ENCODE results near the gene ST6GALNAC4. TPM values are rescaled to one million over a fixed set of nuclear protein-coding genes. Genes with fewer than 3 reads are reported as not detected.
"Not testable (repeated sequence)": the region's sequence is repeated elsewhere in the genome, so short reads cannot be mapped to it uniquely, and the experiment has no call there.

The ST6GALNAC4 gene
- polyA plus RNA-seq, 5 donors, result 16.4 to 40.5 (median 25.1) TPM

- DNase-seq, result no peak
Observed at GRCh38 chr9:127872369-127873222, 44.2 kb downstream of the ST6GALNAC4 start.

GRCh38 chr9:127871531-127871930 lies 45.3 kb downstream of the ST6GALNAC4 start:
- DNase-seq, result no peak

GRCh38 chr9:127870887-127871286 lies 46.0 kb downstream of the ST6GALNAC4 start:
- DNase-seq, result no peak

DNA sequence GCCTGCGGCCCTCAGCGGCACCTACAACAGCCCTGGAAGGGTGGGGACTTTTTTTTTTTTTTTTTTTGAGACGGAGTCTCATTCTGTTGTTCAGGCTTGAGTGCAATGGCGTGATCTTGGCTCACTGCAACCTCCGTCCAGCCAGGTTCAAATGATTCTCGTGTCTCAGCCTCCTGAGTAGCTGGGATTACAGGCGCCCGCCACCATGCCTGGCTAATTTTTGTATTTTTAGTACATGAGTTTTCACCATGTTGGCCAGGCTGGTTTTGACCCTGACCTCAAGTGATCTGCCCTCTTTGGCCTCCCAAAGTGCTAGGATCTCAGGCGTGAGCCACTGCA lies 46.7 kb downstream of the ST6GALNAC4 start:
- DNase-seq, result not testable (repeated sequence)

- peak; percentile 67 to 74 for DNase-seq
Observed at GRCh38 chr9:127869310-127870152, 47.3 kb downstream of the ST6GALNAC4 start.

- DNase-seq, result no peak
Observed at GRCh38 chr9:127868278-127868902, 48.5 kb downstream of the ST6GALNAC4 start.

DNA sequence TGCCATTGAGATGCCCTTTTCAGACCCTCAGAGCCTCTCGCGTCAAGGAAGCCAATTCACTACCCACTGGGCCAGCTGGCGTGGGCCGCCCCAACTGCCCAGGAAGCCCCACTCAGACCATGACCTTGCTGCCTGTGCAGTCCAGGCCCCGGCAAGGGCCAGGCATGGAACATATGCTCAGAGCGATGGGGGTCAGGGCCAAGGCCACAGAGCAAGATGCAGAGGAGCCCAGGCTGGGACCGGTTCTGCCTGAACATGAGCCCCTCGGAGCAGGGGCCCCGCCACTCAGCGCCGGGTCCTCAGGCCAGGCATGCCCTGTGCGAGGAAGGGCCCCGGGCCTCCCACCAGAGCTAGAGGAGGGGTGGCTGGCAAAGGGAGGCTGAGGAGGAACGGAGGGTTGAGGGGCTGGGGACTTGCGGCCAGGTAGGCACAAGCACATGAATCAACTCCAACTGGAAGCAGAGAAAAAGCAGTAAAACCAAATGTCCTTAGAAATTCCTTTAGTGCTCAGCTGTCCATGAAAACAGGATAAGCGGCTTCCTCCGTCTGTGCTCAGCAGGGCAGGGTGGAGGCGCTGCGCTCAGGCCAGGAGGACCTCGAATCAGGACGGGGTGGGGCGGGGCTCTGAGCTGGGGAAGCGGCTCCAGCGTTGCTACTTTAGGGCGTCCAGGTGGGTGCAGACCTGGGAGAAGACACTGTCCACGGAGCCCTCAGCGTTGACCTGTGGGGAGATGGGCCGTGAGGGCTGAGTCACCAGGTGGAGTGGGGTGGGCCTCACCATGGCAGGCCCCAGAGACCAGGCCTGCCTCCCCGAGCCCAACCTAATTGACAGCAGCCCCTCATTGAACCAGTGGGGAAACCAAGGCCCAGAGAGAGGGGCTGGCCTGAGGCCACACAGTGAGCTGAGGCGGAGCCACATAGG lies 49.2 kb downstream of the ST6GALNAC4 start:
- DNase-seq, result no peak

- no peak for DNase-seq
Observed at GRCh38 chr9:127866535-127866934, 50.3 kb downstream of the ST6GALNAC4 start.

DNA sequence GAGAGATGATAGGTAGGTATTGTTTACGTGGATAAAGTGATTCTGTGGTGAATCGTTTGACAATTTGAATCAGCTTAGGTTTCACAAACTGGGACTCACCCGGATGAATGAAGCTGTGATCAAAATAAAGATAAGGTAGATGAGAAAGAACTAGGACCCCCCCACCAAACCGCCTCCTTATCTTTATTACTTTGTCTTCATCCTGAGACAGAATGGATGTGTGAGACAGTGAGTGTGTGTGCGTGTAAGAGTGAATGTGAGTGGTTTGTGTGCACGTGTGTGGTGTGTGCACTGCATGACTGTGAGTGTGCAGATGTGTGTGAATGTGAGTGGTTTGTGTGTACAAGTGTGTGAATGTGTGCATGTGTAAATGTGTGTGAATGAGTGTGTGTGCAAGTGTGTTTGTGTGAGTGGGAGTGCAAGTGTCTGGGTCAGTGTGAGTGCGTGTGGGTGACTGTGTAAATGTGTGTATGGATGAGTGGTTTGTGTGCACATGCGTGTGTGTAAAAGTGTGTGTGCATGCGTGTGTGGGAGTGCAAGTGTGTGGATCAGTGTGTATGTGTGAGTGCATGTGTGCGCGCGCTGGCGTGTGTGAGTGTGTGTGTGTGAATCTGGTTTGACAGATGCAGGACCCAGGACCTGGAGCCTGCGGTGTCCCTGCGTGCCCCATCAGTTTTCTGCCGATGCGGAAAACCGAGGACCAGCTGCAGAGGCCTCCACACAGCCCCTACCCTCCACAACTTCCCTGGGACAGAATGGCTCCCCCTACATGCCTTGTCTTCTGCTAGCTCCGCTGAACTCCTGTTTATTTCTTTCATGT lies 51.0 kb downstream of the ST6GALNAC4 start:
- no peak for DNase-seq

DNA sequence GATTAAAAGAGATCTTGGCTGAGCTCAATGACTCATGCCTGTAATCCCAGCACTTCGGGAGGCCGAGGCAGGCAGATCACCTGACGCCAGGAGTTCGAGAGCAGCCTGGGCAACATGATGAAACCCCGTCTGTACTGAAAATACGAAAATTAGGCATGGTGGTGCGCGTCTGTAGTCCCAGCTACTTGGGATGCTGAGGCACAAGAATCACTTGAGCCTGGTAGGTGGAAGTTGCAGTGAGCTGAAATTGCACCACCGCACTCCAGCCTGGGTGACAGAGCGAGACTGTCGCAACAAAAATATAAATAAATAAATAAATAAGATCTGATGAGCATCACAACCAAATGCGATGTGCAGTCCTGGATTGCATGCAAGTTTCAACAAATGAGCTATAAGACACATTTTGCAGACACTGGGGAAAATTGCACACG lies 53.6 kb downstream of the ST6GALNAC4 start:
- no peak for DNase-seq

DNA sequence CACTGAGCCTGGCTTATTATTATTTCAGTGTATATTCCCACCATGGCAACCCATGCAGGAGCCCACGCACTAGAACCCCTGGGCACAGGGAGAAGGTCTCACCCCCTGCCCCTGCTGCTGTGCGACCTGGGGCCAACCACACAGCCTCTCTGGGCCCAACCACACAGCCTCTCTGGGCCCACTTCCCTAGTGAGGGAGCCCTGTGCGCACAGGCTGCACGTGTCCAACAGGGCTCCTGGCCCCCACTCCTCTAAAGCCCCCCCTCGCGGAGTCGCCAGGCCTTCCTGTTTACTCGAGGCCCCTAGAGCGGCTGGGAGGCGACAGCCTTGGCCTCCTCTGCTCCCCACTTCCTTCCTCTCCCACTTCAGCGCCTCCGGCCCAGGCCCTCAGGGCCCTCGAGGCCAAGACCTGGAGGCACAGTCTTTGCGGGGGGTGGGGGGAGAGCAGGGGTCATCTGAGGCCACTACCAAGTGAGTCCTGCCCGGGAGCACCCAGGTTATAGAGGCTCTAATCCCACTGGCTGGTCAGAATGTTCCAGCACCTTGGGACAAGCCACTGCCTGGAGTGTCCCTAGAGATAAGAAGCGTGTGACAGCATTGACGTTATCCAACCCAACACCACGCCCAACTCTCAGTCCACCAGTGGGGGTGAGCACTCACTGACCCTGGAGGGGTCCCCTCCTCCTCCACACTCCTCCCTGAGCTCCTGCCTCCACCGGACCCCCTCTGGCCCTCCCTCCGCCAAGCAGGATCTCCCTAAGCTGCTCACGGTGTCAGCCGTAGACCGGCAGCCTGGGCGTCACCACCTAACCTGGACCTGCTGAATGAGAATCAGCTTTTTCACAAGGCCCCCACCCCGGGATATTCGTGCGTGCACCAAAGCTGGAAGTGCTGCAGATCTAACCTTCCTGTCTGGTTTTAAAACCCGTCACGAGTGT lies 54.5 kb downstream of the ST6GALNAC4 start:
- DNase-seq, result peak in 1 of 2 donors; percentile 71

- no peak for DNase-seq
Observed at GRCh38 chr9:127860779-127861178, 56.1 kb downstream of the ST6GALNAC4 start.

DNA sequence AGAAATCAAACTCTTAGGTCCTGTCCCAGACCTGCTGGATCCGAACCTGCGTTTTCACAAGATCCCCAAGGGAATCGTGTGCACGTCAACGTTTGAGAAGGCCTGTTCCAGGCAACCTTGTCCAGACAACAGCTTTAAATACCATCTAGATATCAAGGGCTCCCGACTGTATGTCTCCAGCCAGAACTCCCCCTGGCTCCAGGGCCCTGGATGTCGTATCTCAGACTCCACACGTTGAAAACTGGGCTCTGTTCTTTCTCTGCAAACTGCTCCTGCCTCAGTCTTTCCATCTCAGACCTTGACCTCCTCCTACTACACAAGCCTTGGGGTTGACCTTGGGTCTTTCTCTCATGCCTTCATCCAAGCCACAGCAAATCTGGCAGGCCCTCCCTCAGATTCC lies 56.6 kb downstream of the ST6GALNAC4 start:
- no peak for DNase-seq

DNA sequence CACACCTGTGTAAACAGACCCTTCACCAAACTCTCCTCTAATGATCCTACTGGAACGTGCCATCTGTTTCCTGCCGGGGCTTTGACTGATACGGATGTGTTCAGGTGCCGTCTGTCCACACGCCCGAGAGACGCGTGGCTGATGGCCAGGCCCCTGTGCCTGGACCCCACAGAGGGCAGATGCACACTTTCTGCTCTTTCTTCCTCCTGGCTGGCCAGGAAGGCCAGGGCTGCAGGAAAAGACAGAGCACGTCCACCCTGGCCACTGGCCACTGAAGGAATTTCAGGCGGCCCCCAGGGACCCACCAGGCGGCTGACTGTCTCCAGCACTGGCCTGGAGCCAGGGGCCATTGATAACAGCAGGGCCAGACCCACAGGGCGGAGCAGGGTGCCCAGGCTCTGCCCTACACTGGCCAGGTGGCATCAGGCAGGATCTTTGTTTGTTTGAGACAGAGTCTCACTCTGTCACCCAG lies 58.8 kb downstream of the ST6GALNAC4 start:
- no peak for DNase-seq

Other genes starting within 250 kb of the ST6GALNAC4 start
- 10 to 100 TPM in 2 of 5 donors, 1 to 10 TPM in 3; 2.6 to 13.3 (median 9.7) TPM for gene CFAP157, start 210.1 kb downstream of the ST6GALNAC4 start, polyA plus RNA-seq (ENCODE audit: insufficient read depth in 1 of 5, insufficient read length in 5 of 5, low replicate concordance in 1 of 5)
- 10 to 100 TPM in 1 of 5 donors, 1 to 10 TPM in 4; 4.0 to 11.5 (median 5.6) TPM for gene PTRH1, start 201.4 kb downstream of the ST6GALNAC4 start, polyA plus RNA-seq (ENCODE audit: insufficient read depth in 1 of 5, insufficient read length in 5 of 5, low replicate concordance in 1 of 5)
- gene TTC16, start 201.0 kb downstream of the ST6GALNAC4 start, polyA plus RNA-seq (ENCODE audit: insufficient read depth in 1 of 5, insufficient read length in 5 of 5, low replicate concordance in 1 of 5), result 1 to 10 TPM in 2 of 5 donors, under 1 TPM in 3; 0.50 to 1.4 (median 0.82) TPM
- 10 to 100 TPM; 11.1 to 17.7 (median 12.2) TPM for gene TOR2A, start 181.7 kb downstream of the ST6GALNAC4 start, polyA plus RNA-seq (ENCODE audit: insufficient read depth in 1 of 5, insufficient read length in 5 of 5, low replicate concordance in 1 of 5)
- gene SH2D3C, start 138.4 kb downstream of the ST6GALNAC4 start, polyA plus RNA-seq (ENCODE audit: insufficient read depth in 1 of 5, insufficient read length in 5 of 5, low replicate concordance in 1 of 5), result 10 to 100 TPM; 22.1 to 41.9 (median 27.5) TPM
- gene CDK9, start 131.0 kb downstream of the ST6GALNAC4 start, polyA plus RNA-seq (ENCODE audit: insufficient read depth in 1 of 5, insufficient read length in 5 of 5, low replicate concordance in 1 of 5), result 10 to 100 TPM; 47.8 to 70.4 (median 62.3) TPM
- 10 to 100 TPM; 32.2 to 58.3 (median 44.3) TPM for gene FPGS, start 114.2 kb downstream of the ST6GALNAC4 start, polyA plus RNA-seq (ENCODE audit: insufficient read depth in 1 of 5, insufficient read length in 5 of 5, low replicate concordance in 1 of 5)
- gene ENG, start 62.4 kb downstream of the ST6GALNAC4 start, polyA plus RNA-seq (ENCODE audit: insufficient read depth in 1 of 5, insufficient read length in 5 of 5, low replicate concordance in 1 of 5), result 100 to 1,000 TPM in 2 of 5 donors, 10 to 100 TPM in 3; 61.2 to 124 (median 74.6) TPM
- gene AK1, start 39.4 kb downstream of the ST6GALNAC4 start, polyA plus RNA-seq (ENCODE audit: insufficient read depth in 1 of 5, insufficient read length in 5 of 5, low replicate concordance in 1 of 5), result 100 to 1,000 TPM in 1 of 5 donors, 10 to 100 TPM in 4; 40.3 to 158 (median 59.3) TPM
- gene ST6GALNAC6, start 17.4 kb downstream of the ST6GALNAC4 start, polyA plus RNA-seq (ENCODE audit: insufficient read depth in 1 of 5, insufficient read length in 5 of 5, low replicate concordance in 1 of 5), result 10 to 100 TPM; 37.8 to 62.9 (median 47.2) TPM
- 1 to 10 TPM; 2.6 to 5.9 (median 3.4) TPM for gene PIP5KL1, start 13.7 kb upstream of the ST6GALNAC4 start, polyA plus RNA-seq (ENCODE audit: insufficient read depth in 1 of 5, insufficient read length in 5 of 5, low replicate concordance in 1 of 5)
- 10 to 100 TPM; 31.8 to 43.4 (median 36.9) TPM for gene DPM2, start 20.8 kb upstream of the ST6GALNAC4 start, polyA plus RNA-seq (ENCODE audit: insufficient read depth in 1 of 5, insufficient read length in 5 of 5, low replicate concordance in 1 of 5)
- gene EEIG1, start 63.9 kb upstream of the ST6GALNAC4 start, polyA plus RNA-seq (ENCODE audit: insufficient read depth in 1 of 5, insufficient read length in 5 of 5, low replicate concordance in 1 of 5), result 10 to 100 TPM; 24.7 to 44.2 (median 39.1) TPM
- gene NAIF1, start 150.3 kb upstream of the ST6GALNAC4 start, polyA plus RNA-seq (ENCODE audit: insufficient read depth in 1 of 5, insufficient read length in 5 of 5, low replicate concordance in 1 of 5), result 10 to 100 TPM in 2 of 5 donors, 1 to 10 TPM in 3; 8.0 to 12.6 (median 8.9) TPM
- gene SLC25A25, start 151.2 kb upstream of the ST6GALNAC4 start, polyA plus RNA-seq (ENCODE audit: insufficient read depth in 1 of 5, insufficient read length in 5 of 5, low replicate concordance in 1 of 5), result 10 to 100 TPM; 12.8 to 16.1 (median 13.1) TPM
- 10 to 100 TPM; 25.9 to 50.8 (median 31.5) TPM for gene PTGES2, start 210.7 kb upstream of the ST6GALNAC4 start, polyA plus RNA-seq (ENCODE audit: insufficient read depth in 1 of 5, insufficient read length in 5 of 5, low replicate concordance in 1 of 5)
- 1 to 10 TPM; 1.2 to 1.9 (median 1.5) TPM for gene LCN2, start 232.4 kb upstream of the ST6GALNAC4 start, polyA plus RNA-seq (ENCODE audit: insufficient read depth in 1 of 5, insufficient read length in 5 of 5, low replicate concordance in 1 of 5)
- 10 to 100 TPM; 22.0 to 60.2 (median 33.4) TPM for gene BBLN, start 243.2 kb upstream of the ST6GALNAC4 start, polyA plus RNA-seq (ENCODE audit: insufficient read depth in 1 of 5, insufficient read length in 5 of 5, low replicate concordance in 1 of 5)

All from right lung (tissue), 5 donors.